Activated CD4-positive, alpha-beta T cell treated with anti-CD3 and anti-CD28 coated beads, Interleukin-2, amount 50 U/mL, for 4 hours (primary cell): ENCODE measurements around the gene THBD.
"Not testable (repeated sequence)": the region's sequence is repeated elsewhere in the genome, so short reads cannot be mapped to it uniquely, and the experiment has no call there.

Source experiments
- DNase-seq, 2 experiments: peaks; one replicate each; pipeline ENCODE4 v3.0.0-alpha.2; 2020

Gene THBD

DNA sequence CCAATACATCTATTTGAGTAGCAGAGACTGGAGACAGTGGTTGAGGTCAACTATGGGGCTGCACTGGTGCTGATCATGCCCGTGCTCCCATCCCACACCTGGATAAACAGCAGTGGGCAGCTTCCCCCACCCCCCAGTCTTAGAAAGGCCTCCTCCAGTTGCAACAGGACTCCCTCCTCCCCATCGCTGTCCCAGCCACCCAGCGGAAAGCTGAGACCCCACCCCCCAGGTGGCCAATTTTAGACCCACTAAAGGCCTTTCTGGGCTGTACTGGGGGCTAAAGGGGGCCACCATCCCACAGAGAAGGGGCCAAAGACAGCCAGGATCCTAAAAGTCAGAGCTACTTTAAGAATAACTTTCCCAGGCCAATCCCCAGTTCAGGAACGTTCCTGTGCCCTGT, 15.6 kb downstream of the THBD start:
- DNase-seq, result no peak

DNA sequence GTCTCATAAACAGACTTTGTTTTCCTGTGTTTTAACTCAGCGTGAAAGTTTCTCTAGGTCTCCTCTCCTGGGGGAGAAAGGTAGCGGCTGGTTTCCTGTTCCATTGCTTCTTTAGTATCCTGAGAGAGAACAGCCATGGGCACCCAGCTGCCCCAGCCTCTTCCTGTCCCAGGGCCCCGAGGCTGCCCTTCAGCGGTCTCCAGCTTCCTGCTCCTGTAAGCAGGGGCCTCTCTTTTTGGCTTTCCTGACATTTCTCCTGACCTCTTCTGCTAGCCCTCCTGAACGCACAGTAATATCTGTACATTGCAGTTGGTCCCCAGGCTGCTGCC, 16.8 kb downstream of the THBD start:
- DNase-seq, result no peak

DNA sequence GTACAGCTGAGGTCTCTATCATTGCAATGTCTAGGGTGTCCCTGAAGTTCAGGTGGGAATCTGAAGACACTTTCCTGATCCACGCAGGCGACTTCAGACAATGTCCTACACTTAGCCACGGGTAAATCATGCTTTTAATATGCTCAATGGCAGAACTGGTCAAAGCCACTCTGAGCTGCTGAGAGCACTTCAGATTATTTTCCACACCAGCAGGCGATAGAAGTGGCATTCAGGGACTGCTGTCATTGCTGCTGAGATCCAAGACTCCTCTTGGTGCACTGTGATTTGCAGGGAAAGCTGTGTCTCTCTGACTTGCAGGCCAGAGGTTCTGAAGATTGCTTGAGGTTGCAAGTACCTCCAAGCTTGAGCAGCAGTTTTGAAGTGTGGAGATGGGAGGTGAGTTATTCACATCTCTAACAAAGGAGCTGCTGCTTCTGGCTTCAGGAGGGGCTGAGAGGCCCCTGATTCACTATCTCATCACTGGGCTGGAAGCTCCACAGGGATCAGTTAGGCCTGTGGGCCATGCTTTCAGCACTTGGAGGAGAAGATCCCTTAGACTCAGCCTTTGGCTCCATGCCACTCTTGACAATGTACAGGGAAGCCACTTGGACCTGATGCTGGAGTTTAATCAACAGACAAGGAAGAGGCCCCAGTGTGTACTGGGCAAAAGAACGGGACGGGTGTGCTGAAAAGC, 17.3 kb downstream of the THBD start:
- no peak for DNase-seq

DNA sequence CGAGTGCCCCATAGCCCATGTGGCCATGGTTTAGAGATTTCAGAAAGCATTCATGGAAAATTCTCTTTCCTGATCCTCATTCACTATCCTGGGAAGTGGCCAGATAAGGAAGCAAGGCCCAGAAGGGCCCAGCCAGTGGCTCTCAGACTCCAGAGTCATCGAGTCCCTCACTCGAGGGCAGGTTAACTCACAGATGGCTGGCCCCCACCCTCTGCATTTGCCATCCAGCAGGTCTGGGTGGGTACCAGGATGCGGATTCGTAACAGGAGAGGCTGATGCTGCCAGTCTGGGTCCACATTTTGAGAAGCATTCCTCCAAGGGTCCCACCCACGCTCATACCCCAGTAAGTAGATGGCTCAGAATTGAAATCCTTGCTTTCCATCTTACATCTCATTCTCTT, 18.1 kb downstream of the THBD start:
- no peak for DNase-seq

DNA sequence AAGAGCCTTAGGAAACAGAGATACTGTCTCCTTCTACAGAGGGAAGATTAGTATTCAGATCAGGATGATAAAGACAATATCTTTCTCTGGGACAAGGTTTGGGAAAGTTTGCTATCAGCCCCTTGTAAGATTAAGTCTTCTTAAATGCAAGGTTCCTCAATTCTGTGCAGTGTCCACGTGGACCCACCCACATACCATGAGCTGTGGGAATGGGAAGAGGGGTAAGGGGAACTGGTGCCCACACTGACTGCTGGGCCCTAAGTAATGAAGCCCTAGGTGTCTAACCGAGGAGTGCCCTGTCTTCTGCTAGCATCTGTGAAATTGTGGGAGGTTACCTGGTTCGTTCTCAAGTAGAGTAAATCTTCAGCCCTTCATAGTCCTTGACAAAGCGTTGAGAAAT, 20.1 kb downstream of the THBD start:
- DNase-seq, result no peak

DNA sequence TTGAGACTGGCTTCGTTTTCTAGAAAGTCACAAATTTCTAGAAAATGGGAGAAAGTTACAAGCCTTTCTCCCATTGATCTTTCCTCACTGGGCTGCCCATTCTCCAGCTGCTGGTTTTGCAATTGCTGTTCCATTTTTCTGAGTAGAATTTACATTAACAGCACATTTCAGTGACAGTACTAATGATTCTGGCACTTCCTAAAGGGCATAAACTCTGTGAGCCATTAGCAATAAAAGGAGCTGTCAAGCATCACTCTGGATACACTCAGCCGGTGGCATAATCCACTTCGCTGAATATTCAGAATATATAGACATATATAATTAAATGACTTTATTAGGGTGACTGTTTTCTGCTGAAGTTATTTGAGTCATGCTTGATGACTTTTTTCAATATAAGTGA, 21.1 kb downstream of the THBD start:
- DNase-seq, result no peak

DNA sequence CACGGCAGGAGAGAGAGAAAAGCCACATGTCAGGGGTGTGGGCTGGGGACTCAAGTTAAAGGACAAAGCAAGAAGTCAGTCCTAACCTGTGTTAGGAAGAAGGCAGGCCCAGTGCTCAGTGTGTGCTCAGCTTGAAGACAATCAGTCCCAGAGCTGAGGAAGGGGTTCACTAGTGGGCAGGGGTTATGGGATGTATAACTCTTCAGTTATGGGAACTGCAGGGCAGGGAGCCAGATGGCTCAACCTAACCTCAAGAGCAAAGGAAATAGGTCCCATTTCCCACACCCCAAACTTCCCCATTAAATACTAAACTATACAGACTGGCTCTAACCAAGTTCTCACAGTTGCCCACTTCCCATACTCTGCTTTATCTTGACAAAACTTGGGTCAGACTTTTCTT, 21.8 kb downstream of the THBD start:
- no peak for DNase-seq

DNA sequence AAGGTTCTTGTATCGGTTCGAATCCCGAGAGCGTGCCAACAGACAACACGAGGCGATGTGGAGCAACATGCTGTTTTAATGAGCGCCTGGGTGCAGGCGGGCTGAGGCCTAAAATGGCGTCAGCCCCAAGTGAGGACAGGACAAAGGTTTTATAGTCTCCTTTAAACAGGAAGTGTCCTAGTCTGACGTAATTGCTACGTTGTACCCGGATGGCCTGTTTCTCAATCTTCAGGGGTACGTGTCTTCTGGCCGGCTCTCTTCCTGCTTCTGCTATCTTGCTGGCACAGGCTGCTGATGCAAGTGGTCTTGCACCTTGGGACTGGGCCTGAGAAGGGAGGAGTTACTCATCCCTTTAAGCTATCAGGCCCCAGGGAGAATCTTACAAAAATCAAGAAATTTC, 24.0 kb downstream of the THBD start:
- not testable (repeated sequence) for DNase-seq

DNA sequence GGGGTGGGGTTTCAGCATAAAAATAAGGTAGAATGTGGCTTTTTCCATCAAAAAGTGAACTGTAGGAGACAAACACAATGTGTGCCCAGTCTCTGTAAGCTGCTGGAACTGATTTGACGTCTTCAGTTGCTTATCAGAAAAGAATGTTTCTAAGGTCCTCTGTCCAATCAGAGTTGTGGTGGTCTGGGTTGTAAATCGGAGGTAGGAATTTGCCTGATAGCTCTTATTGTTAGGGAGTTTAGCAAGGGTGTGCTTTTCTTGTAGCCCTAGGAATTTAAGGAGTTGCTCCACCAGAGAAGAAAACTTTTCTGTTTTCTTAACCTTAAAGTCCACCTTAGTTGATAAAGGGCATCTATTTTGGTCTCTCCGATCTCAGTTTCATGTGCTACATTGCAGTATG, 24.8 kb downstream of the THBD start:
- DNase-seq, result no peak

DNA sequence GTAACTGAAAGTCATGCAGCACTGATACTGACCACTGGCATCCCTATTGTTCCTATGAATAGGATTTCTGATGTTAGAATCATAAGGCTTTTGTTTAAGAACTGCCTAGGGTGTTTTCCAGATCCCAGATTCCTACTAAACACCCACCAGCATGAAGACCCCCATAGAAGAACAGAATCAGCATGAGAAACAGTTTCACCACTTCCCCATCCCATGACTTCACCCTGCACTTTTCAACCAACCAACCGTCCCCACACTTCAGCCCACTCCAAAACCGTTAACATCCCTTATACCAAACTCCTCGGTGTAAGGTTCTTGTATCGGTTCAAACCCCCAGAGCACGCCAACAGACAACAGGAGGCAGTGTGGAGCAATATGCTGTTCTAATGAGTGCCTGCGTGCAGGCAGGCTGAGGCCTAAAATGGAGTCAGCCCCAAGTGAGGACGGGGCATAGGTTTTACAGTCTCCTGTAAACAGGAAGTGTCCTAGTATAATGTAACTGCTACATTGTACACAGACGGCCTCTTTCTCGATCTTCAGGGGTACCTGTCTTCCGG, 25.8 kb downstream of the THBD start:
- no peak for DNase-seq

DNA sequence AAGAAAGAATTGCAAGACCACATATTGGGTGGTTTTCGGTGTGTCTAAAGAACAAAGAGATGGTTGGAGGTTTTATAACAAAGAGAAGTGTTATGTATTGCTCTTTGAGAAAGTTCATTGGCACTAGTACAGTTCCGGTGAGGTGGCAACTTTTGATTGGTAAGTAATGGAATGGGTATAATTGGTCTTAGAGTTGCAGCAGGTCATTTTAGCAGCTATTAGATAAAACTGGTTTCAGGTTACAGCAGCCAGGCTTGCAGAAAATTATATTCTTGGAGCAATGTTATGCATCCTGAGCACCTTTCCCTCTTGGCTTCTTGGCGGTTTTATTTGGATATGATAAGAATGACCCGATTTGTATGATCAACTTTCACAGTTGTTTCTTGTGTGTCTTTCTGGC, 26.6 kb downstream of the THBD start:
- DNase-seq, result no peak

DNA sequence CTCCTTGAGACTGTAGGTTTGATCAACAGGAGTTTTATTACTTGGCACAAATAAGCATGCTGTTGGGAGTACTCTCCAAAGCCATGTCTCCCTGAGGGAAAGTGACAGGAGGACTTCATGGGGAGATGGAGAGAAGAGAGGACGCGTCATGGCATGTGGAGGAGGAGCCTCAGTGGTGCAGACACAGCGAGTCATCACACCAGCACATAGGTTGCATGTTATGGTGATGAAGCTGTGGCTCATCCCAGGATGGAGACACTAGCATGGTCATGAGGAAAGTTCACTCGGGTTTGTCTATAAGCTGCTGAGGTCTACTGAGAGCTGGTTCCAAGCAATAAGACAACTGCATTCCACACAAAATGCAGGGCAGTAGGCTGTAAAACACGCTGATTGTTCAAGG, 27.5 kb downstream of the THBD start:
- no peak for DNase-seq

DNA sequence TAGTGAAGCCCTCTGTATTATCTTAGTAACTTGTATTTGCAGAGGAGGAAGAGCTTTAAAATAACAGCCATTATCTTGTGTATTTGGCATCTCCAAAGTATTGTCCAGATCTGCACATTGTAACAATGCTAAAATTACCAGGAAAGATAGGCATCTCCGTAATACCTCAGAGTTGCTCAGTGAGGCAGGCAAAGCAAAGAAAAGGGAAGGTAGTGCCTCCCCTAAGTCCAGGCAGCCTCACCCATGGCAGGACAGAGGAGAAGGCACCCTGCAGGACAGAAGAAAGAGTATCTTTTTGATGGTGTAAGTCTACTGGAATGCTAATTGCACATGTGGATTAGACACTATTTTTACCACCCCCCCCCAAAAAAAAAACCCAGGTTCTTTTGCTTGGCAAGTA, 27.9 kb downstream of the THBD start:
- DNase-seq, result no peak

DNA sequence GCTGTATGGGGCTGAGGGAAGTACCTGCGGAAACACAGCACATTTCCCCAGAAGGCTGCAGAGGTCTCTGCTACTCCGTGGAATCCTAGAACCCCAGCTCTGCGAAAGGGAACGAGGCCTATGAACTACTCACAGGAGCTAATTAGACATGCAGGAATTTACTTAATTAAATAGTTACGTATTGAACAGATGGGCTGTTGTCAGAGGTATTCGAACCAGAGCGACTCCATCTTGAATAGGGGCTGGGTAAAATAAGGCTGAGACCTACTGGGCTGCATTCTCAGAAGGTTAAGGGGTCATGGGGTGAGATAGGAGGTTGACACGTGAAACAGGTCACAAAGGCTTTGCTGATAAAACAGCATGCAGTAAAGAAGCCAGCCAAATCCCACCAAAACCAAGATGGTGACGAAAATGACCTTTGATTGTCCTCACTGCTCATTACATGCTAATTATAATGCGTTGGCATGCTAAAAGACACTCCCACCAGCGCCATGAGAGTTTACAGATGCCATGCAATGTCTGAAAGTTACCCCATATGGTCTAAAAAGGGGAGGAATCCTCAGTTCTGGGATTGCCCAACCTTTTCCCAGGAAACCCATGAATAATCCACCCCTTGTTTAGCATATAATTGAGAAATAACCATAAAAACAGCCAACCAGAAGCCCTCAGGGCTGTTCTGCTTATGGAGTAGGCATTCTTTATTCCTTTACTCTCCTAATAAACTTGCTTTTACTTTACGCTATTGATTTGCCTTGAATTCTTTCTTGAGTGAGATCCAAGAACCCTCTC, 29.0 kb downstream of the THBD start:
- DNase-seq, result no peak

DNA sequence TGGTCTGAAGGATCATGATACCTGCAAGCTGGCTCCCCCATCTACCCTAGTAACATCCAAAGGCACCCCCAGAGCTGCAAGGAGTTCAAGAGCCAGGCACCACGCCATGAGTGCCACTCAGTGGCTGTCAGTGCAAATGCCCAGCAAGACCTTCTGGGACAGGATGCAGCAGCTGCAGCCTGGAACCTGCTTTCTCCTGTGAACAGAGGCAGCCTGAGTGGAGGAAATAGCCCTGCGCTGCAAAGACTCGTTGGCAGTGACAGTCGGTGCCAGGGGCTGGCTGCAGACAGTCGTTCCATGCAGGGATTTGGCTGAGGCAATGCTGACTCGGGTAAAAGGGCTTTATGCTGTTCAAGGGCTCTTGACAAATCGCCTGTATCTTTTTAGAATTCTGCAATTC, 30.1 kb downstream of the THBD start:
- no peak for DNase-seq

DNA sequence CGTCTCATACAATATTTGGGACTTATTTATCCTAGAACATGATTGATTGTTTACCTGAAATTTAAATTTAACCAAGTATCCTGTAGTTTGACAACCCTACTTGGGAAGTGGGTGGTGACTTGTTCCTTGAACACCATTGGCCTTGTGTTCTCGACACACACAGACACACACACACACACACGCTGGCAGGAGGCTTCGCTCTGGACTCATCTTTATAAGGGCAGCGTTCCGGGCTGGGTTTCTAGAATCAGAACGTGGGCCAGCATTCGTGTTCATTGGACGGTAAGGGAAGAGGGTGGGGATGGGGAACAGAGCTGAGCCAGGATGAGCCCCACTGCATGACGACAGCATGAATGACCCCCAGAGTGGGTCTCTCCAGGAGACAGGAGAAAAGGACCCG, 30.5 kb downstream of the THBD start:
- DNase-seq, result no peak

DNA sequence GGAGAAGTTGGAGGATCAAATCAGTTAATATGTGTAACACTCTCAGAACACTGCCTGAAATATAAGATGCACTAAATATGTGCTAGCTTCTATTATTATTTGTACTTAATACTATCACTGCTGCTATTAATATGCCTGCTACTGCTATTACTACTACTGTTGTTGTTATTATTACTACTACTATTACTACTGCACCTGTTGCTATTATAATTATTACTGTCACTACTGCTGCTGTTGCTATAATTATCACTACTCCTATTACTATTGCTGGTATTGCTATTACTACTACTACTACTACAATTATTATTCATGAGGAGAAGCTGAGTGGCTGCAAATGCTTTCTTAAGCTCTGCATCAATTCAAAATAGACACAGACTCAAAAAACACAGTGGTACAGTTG, 31.0 kb downstream of the THBD start:
- no peak for DNase-seq

DNA sequence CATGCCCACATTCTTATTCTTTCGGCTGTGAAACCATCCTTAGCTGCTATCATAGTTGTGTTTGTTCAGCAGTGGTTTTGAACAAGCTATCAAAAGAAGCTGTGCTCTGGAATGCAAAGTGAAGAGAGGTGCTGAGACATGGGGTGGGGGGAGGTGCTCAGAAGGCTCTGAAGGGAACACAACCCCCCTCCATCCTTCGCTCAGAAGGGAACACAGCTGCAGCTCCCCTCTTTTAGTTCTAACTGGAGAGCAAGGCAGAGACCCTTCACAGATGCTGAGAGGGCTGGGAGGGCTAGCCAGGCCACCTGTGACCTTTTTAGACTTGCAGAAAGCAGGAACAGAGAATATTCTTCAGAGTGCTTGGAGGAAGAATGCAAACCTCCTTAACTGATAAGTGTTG, 32.0 kb downstream of the THBD start:
- no peak for DNase-seq

DNA sequence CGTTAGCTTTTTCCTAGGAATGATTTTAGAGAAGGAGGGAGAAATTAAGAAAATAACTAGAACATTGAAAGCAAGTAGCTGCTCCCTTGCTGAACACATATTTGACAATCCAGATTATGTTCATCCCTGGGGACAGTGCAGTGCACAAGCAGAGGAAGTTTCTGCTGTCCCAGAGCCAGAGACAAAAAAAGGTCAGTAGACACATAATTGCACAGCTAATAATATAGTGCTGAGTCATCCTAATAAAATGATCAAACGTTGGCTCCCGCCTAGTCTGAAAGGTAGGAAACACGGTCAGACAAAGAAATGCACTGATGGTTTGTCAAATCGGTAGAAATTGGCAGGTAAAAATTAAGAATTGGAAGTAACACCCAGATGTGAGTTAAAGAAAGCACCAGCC, 36.0 kb downstream of the THBD start:
- no peak for DNase-seq

DNA sequence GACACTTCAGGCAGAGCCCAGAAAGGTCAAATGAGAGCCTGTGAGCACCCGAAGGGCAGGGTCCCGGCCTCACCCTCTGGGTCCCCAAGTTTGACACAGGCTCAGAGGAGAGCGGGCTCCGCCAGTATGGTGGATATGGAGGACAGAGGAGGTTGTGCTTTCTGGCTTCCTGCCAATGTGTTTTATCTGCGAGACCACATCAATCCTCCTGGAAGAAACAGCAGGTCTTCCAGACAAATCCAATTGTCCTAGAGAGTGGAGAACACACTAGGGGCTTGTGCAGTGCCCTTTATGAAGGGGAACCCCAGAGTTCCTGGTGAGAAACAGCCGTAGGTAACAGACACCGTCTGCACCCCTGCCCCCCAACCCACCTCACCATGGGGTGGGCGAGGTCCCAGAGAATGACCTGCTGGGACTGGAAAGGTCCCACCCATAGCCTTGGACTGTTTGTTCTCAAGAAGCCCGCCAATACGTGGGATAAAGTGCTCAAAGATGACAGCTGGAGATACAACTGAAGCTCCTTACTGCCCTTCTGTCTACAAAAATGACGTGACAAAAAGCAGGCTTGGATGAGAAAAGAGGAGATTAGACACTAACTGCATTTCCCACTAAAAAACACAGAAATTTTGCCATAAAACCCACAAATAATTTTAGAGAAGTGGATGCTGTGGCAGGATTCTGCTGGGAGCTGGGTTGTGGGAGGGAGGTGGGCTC, 38.3 kb downstream of the THBD start:
- no peak for DNase-seq

DNA sequence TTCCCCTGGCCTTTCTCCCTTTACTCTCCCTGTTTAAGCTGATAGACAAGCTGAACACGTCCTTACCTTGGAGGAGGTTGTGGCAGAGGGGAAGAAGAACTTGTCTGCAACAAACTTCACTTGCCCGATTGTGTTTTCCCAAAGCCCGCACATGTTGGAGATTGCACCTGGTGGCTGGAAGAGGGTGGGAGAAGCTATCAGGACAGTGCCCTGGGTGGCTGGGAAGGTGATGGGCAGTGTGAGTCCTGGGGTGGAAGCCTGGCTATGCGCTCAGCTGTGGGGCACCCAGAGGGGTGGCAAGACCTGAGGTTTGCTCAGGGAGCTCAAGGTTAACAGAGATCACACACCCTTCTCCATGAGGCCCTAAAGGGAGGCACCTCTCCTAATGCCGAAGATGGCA, 39.4 kb downstream of the THBD start:
- no peak for DNase-seq

DNA sequence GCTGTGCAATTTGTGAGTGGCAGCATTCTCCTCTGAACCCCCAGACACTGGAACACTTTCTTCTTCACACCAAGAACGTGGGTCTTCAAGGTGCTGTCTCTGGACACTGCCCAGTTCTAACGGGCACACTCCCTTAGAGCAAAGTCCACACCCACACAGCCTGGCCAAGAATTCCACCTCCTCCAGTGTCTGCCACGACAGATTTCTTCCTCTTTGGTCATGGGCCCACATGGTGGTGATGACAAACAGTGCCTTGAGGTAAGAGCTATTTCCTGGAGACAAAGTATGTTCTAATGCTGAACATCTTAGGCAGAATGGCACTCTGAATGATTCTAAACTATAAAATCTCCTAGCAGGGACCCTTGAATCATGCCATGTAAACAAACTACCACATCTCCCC, 39.8 kb downstream of the THBD start:
- no peak for DNase-seq

DNA sequence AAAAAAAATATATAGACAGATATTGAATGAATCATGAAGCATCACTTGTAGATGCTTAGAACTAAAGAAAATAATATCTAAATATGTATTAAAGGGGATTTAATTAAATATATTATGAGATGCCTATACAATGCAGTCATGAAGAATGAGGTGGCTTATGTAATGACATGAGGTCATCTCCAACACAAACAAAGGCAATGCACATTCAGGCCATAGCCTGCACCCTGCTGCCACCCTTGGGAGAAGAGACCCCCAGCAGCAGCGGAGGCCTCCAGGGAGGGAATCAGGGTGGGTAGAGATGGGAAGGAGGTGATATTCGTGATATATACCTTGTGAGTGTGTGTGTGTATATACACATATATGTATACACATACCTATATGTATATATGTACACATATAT, 40.8 kb downstream of the THBD start:
- DNase-seq, result no peak
